A549 (cell line): ENCODE data around the gene GPAM. TPM values are rescaled to one million over a fixed set of nuclear protein-coding genes. Genes with fewer than 3 reads are reported as not detected.

Experiments
- ATAC-seq, 2 experiments: fragments of 200-7000 bp in 1 of 2; fragments of >200 bp in 1 of 2; cut with Nextera tagmentation in 1 of 2; cut with Tn5 transposase in 1 of 2; 3 replicates each; pipeline versions ENCODE4 v1.8.0 to v1.9.1; 2018 to 2020; ENCODE audit warnings: mild to moderate bottlenecking in 1 of 2, moderate library complexity in 1 of 2
- CTCF ChIA-PET: fragments of 300-600 bp; sonication (Branson Sonifier 250); formaldehyde crosslinking; extraction: SDS; loops from one replicate; lab custom pipeline; 2021; ENCODE audit warnings: antibody characterized with exemption, inconsistent platforms; lab: Yijun Ruan, JAX
- POLR2A ChIA-PET: fragments of 350-600 bp; formaldehyde crosslinking; extraction: SDS; loops from one replicate; lab custom pipeline; 2021; ENCODE audit warnings: antibody characterized with exemption, inconsistent platforms; lab: Yijun Ruan, JAX
- DNase-seq, 2 experiments: peaks; one replicate each; pipeline versions ENCODE4 v3.0.0 to v3.0.0-alpha.2; 2011 to 2016; ENCODE audit warnings: low read depth in 1 of 2, low spot score in 1 of 2
- FAIRE-seq: peaks from 2 replicates; lab custom pipeline; 2011; peaks lifted over from hg19 to GRCh38; lab: Jason Lieb, UNC
- H3K27ac ChIP-seq, 2 experiments: fragments of >200 bp; sonication (Bioruptor Twin); formaldehyde crosslinking; 3 replicates each; pipeline ENCODE4 v1.5.1; 2016 to 2017
- H3K4me1 ChIP-seq: fragments of >200 bp; sonication (Bioruptor Twin); formaldehyde crosslinking; 3 replicates; pipeline ENCODE4 v1.6.1; 2016
- H3K4me2 ChIP-seq: fragments of >200 bp; sonication (Bioruptor Twin); formaldehyde crosslinking; 3 replicates; pipeline ENCODE4 v1.6.1; 2016
- H3K4me3 ChIP-seq: fragments of >200 bp; sonication (Bioruptor Twin); formaldehyde crosslinking; 3 replicates; pipeline ENCODE4 v1.5.1; 2016
- H3K9me3 ChIP-seq: fragments of >200 bp; sonication (Bioruptor Twin); formaldehyde crosslinking; 3 replicates; pipeline ENCODE4 v1.6.1; 2016
- BHLHE40 ChIP-seq: IDR thresholded peaks from 2 replicates; pipeline ENCODE4 v1.6.1; 2012; ENCODE audit warnings: low read depth, low read length, inconsistent platforms
- CBX2 ChIP-seq: fragments of 200-600 bp; sonication (generic); IDR thresholded peaks from 2 replicates; pipeline ENCODE4 v1.6.1; 2016; ENCODE audit warnings: low read depth, mild to moderate bottlenecking, borderline replicate concordance
- CBX8 ChIP-seq: fragments of 200-600 bp; sonication (generic); IDR thresholded peaks from 2 replicates; pipeline ENCODE4 v1.6.1; 2016
- EHMT2 ChIP-seq: fragments of 200-600 bp; sonication (generic); IDR thresholded peaks from 2 replicates; pipeline ENCODE4 v1.6.1; 2016; ENCODE audit warnings: antibody characterized with exemption, low read depth, mild to moderate bottlenecking, moderate library complexity
- FOSB ChIP-seq: fragments of 250-450 bp; sonication (Bioruptor Pico); IDR thresholded peaks from 2 replicates; pipeline ENCODE4 v1.5.0; 2020; ENCODE audit warnings: mild to moderate bottlenecking, moderate library complexity
- FOSL2 ChIP-seq, 2 experiments: fragments of 450-650 bp in 1 of 2; fragments of >200 bp in 1 of 2; sonication (Bioruptor Twin) in 1 of 2; formaldehyde crosslinking; IDR thresholded peaks; 2 replicates each; pipeline versions ENCODE4 v1.5.0 to v1.6.1; 2016 to 2020; ENCODE audit warnings: mild to moderate bottlenecking in 1 of 2, moderate library complexity in 1 of 2
- HDAC2 ChIP-seq: fragments of 200-600 bp; sonication (generic); IDR thresholded peaks from 2 replicates; pipeline ENCODE4 v1.6.1; 2016
- HOXA7 ChIP-seq: fragments of 250-450 bp; sonication (Bioruptor Pico); IDR thresholded peaks from 2 replicates; pipeline ENCODE4 v1.5.0; 2020; ENCODE audit warnings: mild to moderate bottlenecking, moderate library complexity
- HOXB13 ChIP-seq: fragments of 250-450 bp; sonication (Bioruptor Pico); IDR thresholded peaks from 2 replicates; pipeline ENCODE4 v1.5.0; 2020; ENCODE audit warnings: low read depth, mild to moderate bottlenecking, moderate library complexity
- MAFK ChIP-seq: fragments of 450-650 bp; IDR thresholded peaks from 2 replicates; pipeline ENCODE4 v1.6.1; 2014; ENCODE audit not compliant: partially characterized antibody
- MAZ ChIP-seq: fragments of 150-350 bp; IDR thresholded peaks from 2 replicates; pipeline ENCODE4 v1.6.1; 2014; ENCODE audit warnings: antibody characterized with exemption, low read depth, low read length, borderline replicate concordance
- MYC ChIP-seq: IDR thresholded peaks from 2 replicates; pipeline ENCODE4 v1.6.1; 2012; ENCODE audit warnings: mild to moderate bottlenecking, inconsistent platforms, low read length, improper control_type of control experiment, borderline replicate concordance
- NFE2L2 ChIP-seq: fragments of 150-350 bp; conservative IDR thresholded peaks from 2 replicates; pipeline ENCODE4 v1.6.1; 2014; ENCODE audit warnings: low read length
- NPAS2 ChIP-seq: fragments of 250-450 bp; sonication (Bioruptor Pico); IDR thresholded peaks from 2 replicates; pipeline ENCODE4 v1.8.0; 2022; ENCODE audit warnings: mild to moderate bottlenecking, moderate library complexity, borderline replicate concordance
- PHF8 ChIP-seq: fragments of 200-600 bp; sonication (generic); IDR thresholded peaks from 2 replicates; pipeline ENCODE4 v1.6.1; 2016; ENCODE audit warnings: low read depth, mild to moderate bottlenecking, antibody characterized with exemption, moderate library complexity, borderline replicate concordance
- POLR2A ChIP-seq: IDR thresholded peaks from 2 replicates; pipeline ENCODE4 v1.6.1; 2012; ENCODE audit warnings: mild to moderate bottlenecking, low read length
- RARB ChIP-seq: fragments of 250-450 bp; sonication (Bioruptor Pico); IDR thresholded peaks from 2 replicates; pipeline ENCODE4 v1.8.0; 2021; ENCODE audit warnings: mild to moderate bottlenecking, moderate library complexity
- SREBF2 ChIP-seq: fragments of 450-650 bp; IDR thresholded peaks from 2 replicates; pipeline ENCODE4 v1.6.1; 2014; ENCODE audit warnings: mild to moderate bottlenecking, moderate library complexity
- ZSCAN20 ChIP-seq: fragments of 250-450 bp; sonication (Bioruptor Pico); IDR thresholded peaks from 2 replicates; pipeline ENCODE4 v1.8.0; 2022; ENCODE audit warnings: mild to moderate bottlenecking, moderate library complexity
- WGBS: methylation state at CpG from one replicate; pipeline ENCODE4 v1.1.6; 2017; ENCODE audit errors: missing lambda C conversion rate; 5-methylcytosine and 5-hydroxymethylcytosine counted together
- polyA plus RNA-seq, 4 experiments: library from polyadenylated mRNA; depleted of rRNA in 3 of 4; stranded (reverse); fragments of >200 nt; fragmentation: RNase III in 1 of 4; extraction: RNeasy Plus Mini Kit Qiagen cat#74134 plus additional on column Dnase treatment in 1 of 4; gene quantifications; 2 replicates in 3 of 4; 3 replicates in 1 of 4; pipeline ENCODE4 v1.2.3, GENCODE V29; 2011 to 2017
- TF ChIP-seq, protein P1 (sequence below): fragments of 150-350 bp; IDR thresholded peaks from 2 replicates; pipeline ENCODE4 v1.6.1; 2014; ENCODE audit warnings: low read depth, mild to moderate bottlenecking, low read length
- TF ChIP-seq, protein P2 (sequence below): IDR thresholded peaks from 2 replicates; pipeline ENCODE4 v1.6.1; 2012; ENCODE audit warnings: low read depth, borderline replicate concordance
- TF ChIP-seq, protein P3 (sequence below): fragments of 250-450 bp; sonication (Bioruptor Pico); IDR thresholded peaks from 2 replicates; pipeline ENCODE4 v1.5.0; 2021; ENCODE audit warnings: mild to moderate bottlenecking, moderate library complexity, borderline replicate concordance
- TF ChIP-seq, protein P4 (sequence below): IDR thresholded peaks from 2 replicates; pipeline ENCODE4 v1.6.1; 2012
- TF ChIP-seq, protein P5 (sequence below): fragments of >200 bp; sonication (Bioruptor Twin); formaldehyde crosslinking; IDR thresholded peaks from 3 replicates; pipeline ENCODE4 v1.6.1; 2016

The GPAM gene
- polyA plus RNA-seq, 2 of the 4 experiments (the other 2 are of a cell fraction), result 5.7 to 13.3 TPM

DNA sequence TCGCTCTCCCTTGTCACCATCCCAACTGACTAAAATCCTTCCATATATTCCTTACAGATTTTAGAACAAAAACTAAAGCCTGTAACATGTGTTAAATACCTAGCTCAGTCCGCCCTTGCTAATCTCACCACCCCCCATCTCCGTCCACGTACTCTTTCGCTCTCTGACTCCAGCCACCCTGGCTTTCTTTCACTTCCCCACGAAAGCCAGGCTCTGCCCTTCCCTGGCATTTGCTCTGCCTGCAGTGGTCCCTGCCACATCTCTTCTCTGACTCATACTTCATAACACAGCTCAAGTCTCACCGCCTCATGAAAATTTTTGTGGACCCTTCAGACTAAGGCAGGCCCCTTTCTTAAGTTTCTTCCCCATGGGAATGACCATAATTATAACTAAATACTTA is 11.7 kb upstream of the GPAM start:
- WGBS, result 38% methylated on average over 7 of the region's 7 CpGs
- ATAC-seq, result no peak
- CTCF ChIA-PET, result interaction anchor here (1.7 kb wide), 1 partner anchor 20 kb away, joined by 4 read pairs; no protein-coding TSS in a partner anchor

DNA sequence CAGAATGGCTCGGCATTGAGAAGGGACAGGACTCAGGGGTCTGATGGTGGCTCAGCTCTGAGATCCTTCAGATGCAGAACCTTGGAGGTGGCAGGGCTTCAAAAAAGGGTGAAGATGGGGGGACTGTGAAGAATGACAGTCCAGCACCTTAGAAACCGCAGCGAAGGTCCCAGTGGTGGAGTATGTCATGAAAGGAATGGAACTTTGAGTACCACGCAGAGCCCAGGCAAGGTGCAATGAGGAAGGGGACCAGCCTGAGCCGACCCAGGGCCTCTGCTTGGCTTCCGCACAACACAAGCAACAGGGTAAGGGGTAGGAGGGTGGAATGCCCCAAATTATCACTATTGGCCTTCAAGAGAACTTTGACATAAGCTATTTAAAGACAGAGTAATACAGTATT is 8.2 kb upstream of the GPAM start:
- Histone ChIP-seq H3K4me2 (no peak overlapping the region), H3K4me3 (no peak overlapping the region), H3K27ac (no peak overlapping the region), H3K9me3 (0 out of 3 replicates have a peak, but pooled peaks cover 6% of the 10 kb centered on the region), H3K4me1 (no peaks in the 10 kb centered on the region)
- FAIRE-seq (no peak), DNase-seq (no peak), ATAC-seq (no peak)
- ChIA-PET POLR2A (no interaction called here), CTCF (no interaction called here)
- no peak for TF ChIP-seq EHMT2
- TF ChIP-seq FOSB (CRISPR knock-in tag), result no peak
- TF ChIP-seq HOXA7, result no peak
- no peak for TF ChIP-seq CBX2
- no peak for TF ChIP-seq NPAS2
- TF ChIP-seq, protein P1, sequence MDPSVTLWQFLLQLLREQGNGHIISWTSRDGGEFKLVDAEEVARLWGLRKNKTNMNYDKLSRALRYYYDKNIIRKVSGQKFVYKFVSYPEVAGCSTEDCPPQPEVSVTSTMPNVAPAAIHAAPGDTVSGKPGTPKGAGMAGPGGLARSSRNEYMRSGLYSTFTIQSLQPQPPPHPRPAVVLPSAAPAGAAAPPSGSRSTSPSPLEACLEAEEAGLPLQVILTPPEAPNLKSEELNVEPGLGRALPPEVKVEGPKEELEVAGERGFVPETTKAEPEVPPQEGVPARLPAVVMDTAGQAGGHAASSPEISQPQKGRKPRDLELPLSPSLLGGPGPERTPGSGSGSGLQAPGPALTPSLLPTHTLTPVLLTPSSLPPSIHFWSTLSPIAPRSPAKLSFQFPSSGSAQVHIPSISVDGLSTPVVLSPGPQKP, result no peak
- no peak for TF ChIP-seq MYC
- no peak for TF ChIP-seq BHLHE40
- no peak for TF ChIP-seq NFE2L2
- WGBS, result 55% methylated on average over 6 of the region's 6 CpGs

More for the DNA sequence above, 11.7 kb upstream of the GPAM start:
- Histone ChIP-seq H3K4me3 (no peak overlapping the region), H3K4me1 (no peaks in the 10 kb centered on the region), H3K4me2 (no peak overlapping the region), H3K9me3 (no peaks in the 10 kb centered on the region), H3K27ac (no peak overlapping the region)
- TF ChIP-seq FOSB (CRISPR knock-in tag) (no peak), HDAC2 (no peak)
- DNase-seq, result no peak
- POLR2A ChIA-PET, result interaction anchor here (1.6 kb wide), 1 partner anchor 11 kb away, joined by 3 read pairs; no protein-coding TSS in a partner anchor
- FAIRE-seq, result no peak

DNA sequence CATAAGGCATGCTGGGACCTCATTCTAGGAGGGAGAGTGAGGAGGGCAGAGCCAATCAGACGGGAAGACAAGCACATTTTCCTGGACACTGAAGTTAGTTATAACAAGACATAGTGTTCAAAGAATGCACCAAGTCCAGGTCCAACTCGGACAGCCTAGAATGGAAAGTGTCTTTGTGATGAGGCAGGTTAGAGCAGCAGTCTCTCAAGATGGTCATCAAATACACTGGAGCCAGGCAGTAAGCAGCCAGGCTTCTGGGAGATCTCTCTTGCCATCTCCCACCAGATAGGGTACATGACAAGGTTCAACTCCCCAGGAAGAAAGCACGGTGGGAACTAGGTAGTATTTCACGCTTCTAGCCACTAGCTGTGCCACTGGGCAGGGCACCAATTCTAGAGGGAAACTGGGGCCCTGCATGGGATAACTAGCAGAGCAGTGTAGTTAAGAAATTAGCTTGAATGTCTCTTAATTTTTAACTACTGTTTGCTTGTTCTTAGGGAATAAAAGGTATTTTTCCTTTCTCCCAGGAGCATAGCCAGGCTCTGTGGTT is 7.6 kb upstream of the GPAM start:
- WGBS, result 19% methylated on average over 4 of the region's 4 CpGs
- no peak for DNase-seq
- no peak overlapping the region for H3K4me2 ChIP-seq
- no peak overlapping the region for H3K4me3 ChIP-seq
- peaks cover 9% of the 10 kb centered on the region; the same call in 1 of the 3 replicates for H3K9me3 ChIP-seq
- no peak for ATAC-seq
- H3K4me1 ChIP-seq, result no peaks in the 10 kb centered on the region
- FAIRE-seq, result no peak
- POLR2A ChIA-PET, result no interaction called here
- TF ChIP-seq, protein P2, sequence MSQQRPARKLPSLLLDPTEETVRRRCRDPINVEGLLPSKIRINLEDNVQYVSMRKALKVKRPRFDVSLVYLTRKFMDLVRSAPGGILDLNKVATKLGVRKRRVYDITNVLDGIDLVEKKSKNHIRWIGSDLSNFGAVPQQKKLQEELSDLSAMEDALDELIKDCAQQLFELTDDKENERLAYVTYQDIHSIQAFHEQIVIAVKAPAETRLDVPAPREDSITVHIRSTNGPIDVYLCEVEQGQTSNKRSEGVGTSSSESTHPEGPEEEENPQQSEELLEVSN, result no peak
- TF ChIP-seq FOSL2 (IDR thresholded peaks at IDR 0.05), result no peak
- TF ChIP-seq FOSL2 (CRISPR knock-in tag; IDR thresholded peaks at IDR 0.05), result no peak
- no peak for TF ChIP-seq MAZ
- TF ChIP-seq, protein P3, sequence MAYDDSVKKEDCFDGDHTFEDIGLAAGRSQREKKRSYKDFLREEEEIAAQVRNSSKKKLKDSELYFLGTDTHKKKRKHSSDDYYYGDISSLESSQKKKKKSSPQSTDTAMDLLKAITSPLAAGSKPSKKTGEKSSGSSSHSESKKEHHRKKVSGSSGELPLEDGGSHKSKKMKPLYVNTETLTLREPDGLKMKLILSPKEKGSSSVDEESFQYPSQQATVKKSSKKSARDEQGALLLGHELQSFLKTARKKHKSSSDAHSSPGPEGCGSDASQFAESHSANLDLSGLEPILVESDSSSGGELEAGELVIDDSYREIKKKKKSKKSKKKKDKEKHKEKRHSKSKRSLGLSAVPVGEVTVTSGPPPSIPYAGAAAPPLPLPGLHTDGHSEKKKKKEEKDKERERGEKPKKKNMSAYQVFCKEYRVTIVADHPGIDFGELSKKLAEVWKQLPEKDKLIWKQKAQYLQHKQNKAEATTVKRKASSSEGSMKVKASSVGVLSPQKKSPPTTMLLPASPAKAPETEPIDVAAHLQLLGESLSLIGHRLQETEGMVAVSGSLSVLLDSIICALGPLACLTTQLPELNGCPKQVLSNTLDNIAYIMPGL (CRISPR knock-in tag), result no peak
- no peak for TF ChIP-seq CBX8
- TF ChIP-seq NPAS2, result no peak
- TF ChIP-seq, all 56 proteins: peak for 0
- H3K27ac ChIP-seq, result no peak overlapping the region
- CTCF ChIA-PET, result no interaction called here

DNA sequence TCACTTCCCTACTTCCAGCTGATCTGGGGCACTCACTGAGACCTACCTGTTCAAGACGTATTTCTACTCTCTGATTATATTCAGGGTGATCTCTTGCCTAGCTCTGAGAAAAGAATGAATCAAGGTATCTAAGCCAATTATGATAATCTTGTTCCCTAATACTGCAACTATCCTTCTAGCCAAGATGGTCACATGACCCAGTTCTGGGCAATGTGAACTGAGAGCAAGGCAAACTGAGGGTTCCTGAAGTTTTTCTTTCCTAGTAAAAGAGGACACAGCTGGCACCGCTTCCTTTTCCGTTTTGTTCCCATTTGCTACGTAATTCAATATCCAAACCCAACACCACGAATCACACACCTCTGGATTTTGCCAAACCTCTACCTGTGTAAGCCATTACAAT is 5.9 kb upstream of the GPAM start:
- no peak for DNase-seq
- CTCF ChIA-PET, result interaction anchor here (0.6 kb wide), 1 partner anchor 18 kb away, joined by 3 read pairs; no protein-coding TSS in a partner anchor

More for the DNA sequence above, 5.9 kb upstream of the GPAM start:
- H3K27ac ChIP-seq, result no peak overlapping the region
- WGBS, result 11% methylated on average over 5 of the region's 5 CpGs
- peaks cover 1% of the 10 kb centered on the region; the same call in 1 of the 3 replicates for H3K4me1 ChIP-seq
- H3K4me2 ChIP-seq, result no peak overlapping the region
- FAIRE-seq (no peak), ATAC-seq (no peak)
- no peak overlapping the region for H3K4me3 ChIP-seq
- POLR2A ChIA-PET, result no interaction called here
- peaks cover 16% of the 10 kb centered on the region; the same call in 1 of the 3 replicates for H3K9me3 ChIP-seq
- TF ChIP-seq RARB, result no peak
- TF ChIP-seq SREBF2, result no peak
- no peak for TF ChIP-seq POLR2A
- TF ChIP-seq HDAC2, result no peak
- TF ChIP-seq, protein P4, sequence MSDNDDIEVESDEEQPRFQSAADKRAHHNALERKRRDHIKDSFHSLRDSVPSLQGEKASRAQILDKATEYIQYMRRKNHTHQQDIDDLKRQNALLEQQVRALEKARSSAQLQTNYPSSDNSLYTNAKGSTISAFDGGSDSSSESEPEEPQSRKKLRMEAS, result no peak
- TF ChIP-seq, protein P5, sequence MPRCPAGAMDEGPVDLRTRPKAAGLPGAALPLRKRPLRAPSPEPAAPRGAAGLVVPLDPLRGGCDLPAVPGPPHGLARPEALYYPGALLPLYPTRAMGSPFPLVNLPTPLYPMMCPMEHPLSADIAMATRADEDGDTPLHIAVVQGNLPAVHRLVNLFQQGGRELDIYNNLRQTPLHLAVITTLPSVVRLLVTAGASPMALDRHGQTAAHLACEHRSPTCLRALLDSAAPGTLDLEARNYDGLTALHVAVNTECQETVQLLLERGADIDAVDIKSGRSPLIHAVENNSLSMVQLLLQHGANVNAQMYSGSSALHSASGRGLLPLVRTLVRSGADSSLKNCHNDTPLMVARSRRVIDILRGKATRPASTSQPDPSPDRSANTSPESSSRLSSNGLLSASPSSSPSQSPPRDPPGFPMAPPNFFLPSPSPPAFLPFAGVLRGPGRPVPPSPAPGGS, result no peak
- no peak for TF ChIP-seq ZSCAN20
- TF ChIP-seq MAFK, result no peak
- no peak for TF ChIP-seq FOSL2 (IDR thresholded peaks at IDR 0.05)
- no peak for TF ChIP-seq FOSL2 (CRISPR knock-in tag; IDR thresholded peaks at IDR 0.05)
- no peak for TF ChIP-seq HOXB13 (CRISPR knock-in tag)
- no peak for TF ChIP-seq MYC
- TF ChIP-seq PHF8, result no peak
- TF ChIP-seq, protein P2, result no peak
- TF ChIP-seq BHLHE40, result no peak
- no peak for TF ChIP-seq NPAS2
- TF ChIP-seq, all 56 proteins: peak for 0
